HG03064 (cell line): ENCODE results near the gene CTNS.
A peak's percentile ranks its signal among the peaks of the same experiment; 100 is the strongest.

ENCODE experiments used
- ATAC-seq: cut with Tn5 transposase; IDR thresholded peaks from one replicate; pipeline ENCODE4 v1.9.1; 2021; ENCODE audit warnings: low read depth; ENCODE audit not compliant: unreplicated experiment

The CTNS gene

GRCh38 chr17:3622977-3623594 is 13.5 kb upstream of the CTNS start:
- no peak for ATAC-seq

DNA sequence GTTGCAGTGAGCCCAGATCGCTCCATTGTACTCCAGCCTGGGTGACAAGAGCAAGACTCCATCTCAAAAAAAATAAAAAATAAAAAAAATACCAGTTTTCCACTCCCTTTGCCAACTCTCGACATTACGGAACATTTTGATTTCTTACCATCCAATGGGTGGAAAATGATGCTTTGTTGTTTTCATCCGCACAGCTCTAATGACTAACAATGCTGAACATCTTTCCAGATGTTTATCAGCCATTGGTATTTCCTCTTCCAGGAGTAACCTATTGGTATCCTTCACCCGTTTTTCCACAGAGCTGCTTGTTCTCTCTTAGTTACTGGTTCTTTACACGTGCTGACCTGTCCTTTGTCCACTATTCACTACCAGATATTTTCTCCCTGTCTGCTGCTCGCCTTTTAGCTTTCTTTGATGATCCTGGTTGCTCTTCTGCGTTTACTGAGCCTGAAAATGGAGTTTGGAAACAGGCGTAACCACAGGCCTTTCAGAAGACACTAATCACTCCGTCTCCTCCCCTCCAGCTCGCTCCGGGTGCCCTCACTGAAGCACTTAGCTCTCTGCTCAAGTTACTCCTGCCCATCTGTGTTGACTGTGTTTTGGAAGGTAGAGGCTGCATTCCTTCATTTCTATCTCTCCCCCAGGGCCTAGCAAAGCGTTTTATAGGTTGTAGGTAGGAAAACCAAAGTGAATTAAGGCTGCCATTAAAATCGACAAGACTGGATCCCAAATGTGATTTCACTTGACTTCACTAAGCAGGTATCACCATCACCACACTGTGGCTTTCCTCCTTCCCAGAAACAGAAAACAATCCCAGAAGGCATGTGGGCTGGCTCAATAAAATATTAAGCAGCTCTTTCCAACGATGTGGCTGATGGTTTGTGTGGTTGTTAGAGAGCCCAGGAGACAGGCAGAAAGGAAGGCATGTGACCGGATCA is 9.5 kb upstream of the CTNS start:
- ATAC-seq, result no peak

- ATAC-seq, result no peak
Observed at GRCh38 chr17:3627769-3628167, 8.8 kb upstream of the CTNS start.

- ATAC-seq, result no peak
Observed at GRCh38 chr17:3630781-3631180, 5.8 kb upstream of the CTNS start.

GRCh38 chr17:3632287-3632686 is 4.3 kb upstream of the CTNS start:
- ATAC-seq, result no peak

- ATAC-seq, result peak; percentile 30
Observed at GRCh38 chr17:3635474-3636153, 946 bp upstream of the CTNS start.

GRCh38 chr17:3636908-3637373 is 381 bp downstream of the CTNS start:
- no peak for ATAC-seq

- no peak for ATAC-seq
Observed at GRCh38 chr17:3639981-3640596, 3.5 kb downstream of the CTNS start.

- ATAC-seq, result no peak
Observed at GRCh38 chr17:3641014-3641413, 4.5 kb downstream of the CTNS start.

DNA sequence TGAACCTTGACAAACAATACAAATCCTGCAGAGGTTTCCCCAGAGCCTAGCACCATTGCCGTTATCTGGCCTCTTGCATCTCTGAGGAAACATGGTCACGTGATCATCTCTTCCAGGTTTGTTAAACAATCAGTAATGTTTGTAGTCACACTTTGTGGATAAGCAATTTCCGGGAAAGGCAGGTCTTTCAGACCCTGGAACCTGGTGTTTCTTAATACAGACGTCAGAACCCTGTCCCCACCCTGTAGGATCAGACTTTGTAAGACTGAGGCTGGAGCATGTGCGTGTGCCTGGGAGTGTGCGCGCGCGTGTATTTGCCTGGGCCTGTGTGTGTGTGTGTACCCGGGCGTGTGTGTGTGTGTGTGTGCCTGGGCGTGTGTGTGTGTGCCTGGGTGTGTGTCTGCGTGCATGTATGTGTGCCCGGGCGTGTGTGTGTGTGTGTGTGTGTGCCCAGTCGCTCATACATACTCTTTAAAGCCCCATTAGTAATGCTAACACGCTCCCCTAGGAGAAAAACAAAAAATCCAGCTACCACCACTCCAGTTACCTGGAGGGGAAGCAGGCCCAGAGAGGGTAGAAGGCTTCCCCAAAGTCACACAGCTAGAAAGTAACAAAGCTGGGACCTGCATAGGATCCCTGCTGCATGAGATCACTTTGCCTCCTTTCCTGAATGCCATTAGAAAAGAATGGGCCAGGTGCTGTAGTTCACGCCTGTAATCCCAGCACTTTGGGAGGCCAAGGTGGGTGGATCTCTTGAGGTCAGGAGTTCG is 5.3 kb downstream of the CTNS start:
- no peak for ATAC-seq

DNA sequence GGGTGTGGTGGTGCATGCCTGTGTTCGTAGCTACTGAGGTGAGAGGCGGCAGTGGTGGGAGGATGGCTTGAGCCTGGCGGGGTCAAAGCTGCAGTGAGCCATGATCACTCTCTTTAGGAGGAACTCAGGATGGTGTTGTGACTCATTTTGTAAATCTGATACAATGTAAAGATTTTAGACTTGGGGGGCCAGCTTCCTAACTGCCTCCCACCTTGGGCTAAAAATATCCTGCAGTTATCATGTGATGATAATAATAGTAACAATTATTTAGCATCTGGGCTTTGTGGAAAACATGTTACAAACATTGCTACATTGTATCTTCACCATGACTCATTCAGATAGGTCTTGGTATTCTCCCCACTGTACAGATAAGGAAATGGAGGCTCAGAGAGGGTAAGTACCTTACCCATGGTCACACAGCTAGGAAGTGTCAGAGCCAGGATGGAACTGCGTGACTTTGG is 7.4 kb downstream of the CTNS start:
- no peak for ATAC-seq

DNA sequence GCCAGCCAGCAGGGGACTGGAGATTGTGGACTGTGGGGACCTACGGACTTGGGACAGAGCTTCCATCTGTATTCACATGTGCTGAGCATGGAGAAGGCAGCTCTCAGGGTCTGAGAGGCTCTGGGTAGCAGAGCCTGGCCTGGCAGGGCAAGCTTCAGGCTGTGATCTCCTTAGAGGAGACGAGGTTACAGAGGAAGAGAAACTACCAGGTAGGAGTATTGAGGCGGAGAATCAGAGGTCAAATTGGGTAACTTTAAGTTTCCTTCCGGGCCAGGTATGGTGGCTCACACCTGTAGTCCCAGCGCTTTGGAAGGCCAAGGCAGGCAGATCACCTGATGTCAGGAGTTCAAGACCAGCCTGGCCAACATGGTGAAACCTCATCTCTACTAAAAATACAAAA is 8.8 kb downstream of the CTNS start:
- ATAC-seq, result no peak

DNA sequence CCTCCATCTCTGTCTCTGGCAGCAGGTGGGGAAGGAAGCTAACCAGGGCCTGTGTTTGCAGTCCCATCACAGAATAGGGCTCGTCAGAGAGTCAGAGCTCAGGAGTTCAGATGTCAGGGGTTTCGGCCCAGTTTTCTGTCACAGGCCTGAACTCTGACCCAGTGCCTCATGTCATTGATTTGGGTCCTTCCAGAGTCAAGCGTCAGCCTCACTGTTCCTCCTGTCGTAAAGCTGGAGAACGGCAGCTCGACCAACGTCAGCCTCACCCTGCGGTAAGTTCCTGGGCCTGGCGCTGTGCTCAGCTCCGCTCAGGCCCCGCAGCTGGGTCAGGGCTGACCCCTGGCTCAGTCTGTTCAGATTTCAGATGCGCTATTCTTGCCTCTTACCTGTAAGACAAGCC is 10.7 kb downstream of the CTNS start:
- no peak for ATAC-seq

- ATAC-seq, result no peak
Observed at GRCh38 chr17:3647769-3648555, 11.4 kb downstream of the CTNS start.

DNA sequence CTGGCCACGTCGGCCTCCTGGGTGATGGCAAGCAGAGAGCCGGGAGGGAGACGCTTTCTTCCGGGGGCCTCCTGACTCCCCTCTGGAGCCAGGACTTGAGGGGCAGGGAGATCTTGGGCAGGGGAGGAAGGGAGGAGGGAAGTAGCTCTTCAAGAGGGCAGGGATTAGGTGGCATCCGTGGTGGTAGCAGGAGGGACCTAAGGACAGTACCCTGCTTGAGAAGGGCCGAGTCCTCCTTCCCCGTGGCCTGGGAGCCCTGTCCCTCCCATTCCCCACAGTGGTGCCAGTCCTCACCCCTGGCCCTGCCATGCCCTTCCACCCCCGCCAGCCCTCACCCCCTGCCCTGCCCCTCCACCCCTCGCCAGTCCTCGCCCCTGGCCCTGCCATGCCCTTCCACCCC is 19.2 kb downstream of the CTNS start:
- no peak for ATAC-seq

DNA sequence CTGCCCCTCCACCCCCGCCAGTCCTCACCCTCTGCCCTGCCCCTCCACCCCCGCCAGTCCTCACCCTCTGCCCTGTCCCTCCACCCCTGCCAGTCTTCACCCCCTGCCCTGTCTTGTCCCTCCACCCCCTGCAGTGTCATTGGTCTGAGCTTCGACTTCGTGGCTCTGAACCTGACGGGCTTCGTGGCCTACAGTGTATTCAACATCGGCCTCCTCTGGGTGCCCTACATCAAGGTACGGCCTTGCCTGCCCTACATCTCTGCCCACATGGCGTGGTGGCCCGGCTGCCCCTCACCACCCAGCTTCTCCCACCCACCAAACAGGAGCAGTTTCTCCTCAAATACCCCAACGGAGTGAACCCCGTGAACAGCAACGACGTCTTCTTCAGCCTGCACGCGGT is 19.8 kb downstream of the CTNS start:
- ATAC-seq, result no peak

DNA sequence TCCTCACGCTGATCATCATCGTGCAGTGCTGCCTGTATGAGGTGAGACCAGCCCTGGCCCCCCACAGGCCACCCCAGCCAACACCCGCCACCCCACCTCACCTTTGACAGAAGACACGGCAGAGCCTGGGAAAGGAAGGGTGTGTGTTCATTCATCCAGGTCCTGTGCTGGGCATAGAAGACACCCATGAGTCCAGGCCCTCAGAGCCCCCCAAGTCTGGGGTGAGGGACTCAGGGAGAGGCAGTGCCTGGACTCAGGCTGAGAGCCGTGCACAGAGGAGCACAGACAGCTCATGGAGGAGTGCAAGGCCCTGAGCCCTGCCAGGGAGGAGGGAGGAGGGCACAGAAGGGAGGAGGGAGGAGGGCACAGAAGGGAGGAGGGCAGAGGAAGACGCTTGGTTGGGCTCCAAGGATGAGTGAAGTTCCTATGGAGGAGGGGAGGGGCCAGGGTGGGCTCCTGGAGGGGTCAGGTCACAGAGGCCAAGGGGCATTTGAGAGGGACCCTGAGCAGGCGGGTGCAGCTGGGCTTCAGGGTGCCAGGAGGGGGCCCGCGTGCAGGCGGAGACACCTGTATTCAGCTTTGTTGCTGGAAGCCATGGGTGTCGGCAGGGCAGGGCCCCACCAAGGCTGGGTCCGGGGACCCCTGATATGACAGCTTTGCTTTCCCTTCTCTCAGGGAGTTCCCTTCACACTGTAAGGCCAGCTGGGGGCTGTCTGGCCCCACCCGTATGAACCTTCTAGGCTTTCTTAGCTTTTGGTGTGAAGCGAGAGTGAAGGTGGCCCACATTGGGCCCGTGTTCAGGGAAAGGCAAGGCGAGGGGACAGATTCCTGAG is 20.4 kb downstream of the CTNS start:
- ATAC-seq, result no peak

- ATAC-seq, result no peak
Observed at GRCh38 chr17:3657588-3657869, 21.0 kb downstream of the CTNS start.
